Skeletal muscle tissue (tissue), 4 donors: ENCODE measurements around the gene XRN1. TPM values are rescaled to one million over a fixed set of nuclear protein-coding genes. Genes with fewer than 3 reads are reported as not detected.

Experiments used
- H3K27ac ChIP-seq: one replicate; pipeline ENCODE4 v1.7.0; 2013; ENCODE audit warnings: mild to moderate bottlenecking, low read depth, low read length, inconsistent platforms
- H3K27me3 ChIP-seq, 3 donors: one replicate each; pipeline ENCODE4 v1.7.0; 2013; ENCODE audit warnings: low read length in 3 of 3; ENCODE audit not compliant: control insufficient read depth in 3 of 3, insufficient read depth in 3 of 3
- H3K36me3 ChIP-seq, 3 donors: one replicate each; pipeline ENCODE4 v1.7.0; 2013; ENCODE audit warnings: low read length in 3 of 3; ENCODE audit not compliant: control insufficient read depth in 3 of 3, insufficient read depth in 3 of 3
- H3K4me1 ChIP-seq, 3 donors: one replicate each; pipeline ENCODE4 v1.7.0; 2013; ENCODE audit warnings: low read length in 3 of 3, mild to moderate bottlenecking in 3 of 3; ENCODE audit not compliant: control insufficient read depth in 3 of 3, insufficient read depth in 3 of 3
- H3K4me3 ChIP-seq, 3 donors: one replicate each; pipeline ENCODE4 v1.7.0; 2013; ENCODE audit warnings: low read length in 3 of 3
- H3K9ac ChIP-seq, 3 donors: one replicate each; pipeline ENCODE4 v1.7.0; 2013; ENCODE audit warnings: low read length in 3 of 3, mild to moderate bottlenecking in 3 of 3, moderate library complexity in 2 of 3, low read depth in 1 of 3
- H3K9me3 ChIP-seq, 3 donors: one replicate each; pipeline ENCODE4 v1.7.0; 2013; ENCODE audit warnings: low read length in 3 of 3; ENCODE audit not compliant: control insufficient read depth in 3 of 3
- total RNA-seq: library from RNA; depleted of rRNA; stranded (reverse); fragments of >200 nt; gene quantifications from one replicate; pipeline ENCODE4 v1.2.3, GENCODE V29; 2014
- donor health status: Osteomylitis.

XRN1 gene, protein sequence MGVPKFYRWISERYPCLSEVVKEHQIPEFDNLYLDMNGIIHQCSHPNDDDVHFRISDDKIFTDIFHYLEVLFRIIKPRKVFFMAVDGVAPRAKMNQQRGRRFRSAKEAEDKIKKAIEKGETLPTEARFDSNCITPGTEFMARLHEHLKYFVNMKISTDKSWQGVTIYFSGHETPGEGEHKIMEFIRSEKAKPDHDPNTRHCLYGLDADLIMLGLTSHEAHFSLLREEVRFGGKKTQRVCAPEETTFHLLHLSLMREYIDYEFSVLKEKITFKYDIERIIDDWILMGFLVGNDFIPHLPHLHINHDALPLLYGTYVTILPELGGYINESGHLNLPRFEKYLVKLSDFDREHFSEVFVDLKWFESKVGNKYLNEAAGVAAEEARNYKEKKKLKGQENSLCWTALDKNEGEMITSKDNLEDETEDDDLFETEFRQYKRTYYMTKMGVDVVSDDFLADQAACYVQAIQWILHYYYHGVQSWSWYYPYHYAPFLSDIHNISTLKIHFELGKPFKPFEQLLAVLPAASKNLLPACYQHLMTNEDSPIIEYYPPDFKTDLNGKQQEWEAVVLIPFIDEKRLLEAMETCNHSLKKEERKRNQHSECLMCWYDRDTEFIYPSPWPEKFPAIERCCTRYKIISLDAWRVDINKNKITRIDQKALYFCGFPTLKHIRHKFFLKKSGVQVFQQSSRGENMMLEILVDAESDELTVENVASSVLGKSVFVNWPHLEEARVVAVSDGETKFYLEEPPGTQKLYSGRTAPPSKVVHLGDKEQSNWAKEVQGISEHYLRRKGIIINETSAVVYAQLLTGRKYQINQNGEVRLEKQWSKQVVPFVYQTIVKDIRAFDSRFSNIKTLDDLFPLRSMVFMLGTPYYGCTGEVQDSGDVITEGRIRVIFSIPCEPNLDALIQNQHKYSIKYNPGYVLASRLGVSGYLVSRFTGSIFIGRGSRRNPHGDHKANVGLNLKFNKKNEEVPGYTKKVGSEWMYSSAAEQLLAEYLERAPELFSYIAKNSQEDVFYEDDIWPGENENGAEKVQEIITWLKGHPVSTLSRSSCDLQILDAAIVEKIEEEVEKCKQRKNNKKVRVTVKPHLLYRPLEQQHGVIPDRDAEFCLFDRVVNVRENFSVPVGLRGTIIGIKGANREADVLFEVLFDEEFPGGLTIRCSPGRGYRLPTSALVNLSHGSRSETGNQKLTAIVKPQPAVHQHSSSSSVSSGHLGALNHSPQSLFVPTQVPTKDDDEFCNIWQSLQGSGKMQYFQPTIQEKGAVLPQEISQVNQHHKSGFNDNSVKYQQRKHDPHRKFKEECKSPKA (N-terminal part only)
- 37.6 TPM for total RNA-seq

GRCh38 chr3:142447852-142448823, at the start of gene XRN1:
Gene XRN1 (minus strand): TSS chr3:142448037. CDS start chr3:142447944, 93 bp downstream.
- Histone ChIP-seq H3K9ac (peak within 1 kb of the TSS; percentile 100), H3K9me3 (no peaks in the 10 kb centered on the region), H3K27me3 (no peaks in the 10 kb centered on the region), H3K4me3 (peak within 1 kb of the TSS; percentile 99), H3K27ac (peak within 1 kb of the TSS; percentile 99), H3K36me3 (peaks cover 0 to 9% (median 3%) of the 10 kb centered on the region in 3 donors), H3K4me1 (peaks cover 12 to 23% (median 17%) of the 10 kb centered on the region in 3 donors)

- H3K36me3 ChIP-seq = peaks cover 4 to 40% (median 15%) of the 10 kb centered on the region in 3 donors
- no peak overlapping the region for H3K4me3 ChIP-seq
- H3K27me3 ChIP-seq = no peaks in the 10 kb centered on the region
- no peak overlapping the region for H3K9ac ChIP-seq
- H3K27ac ChIP-seq = no peak overlapping the region
- no peaks in the 10 kb centered on the region for H3K4me1 ChIP-seq
- H3K9me3 ChIP-seq = no peaks in the 10 kb centered on the region
Observed at GRCh38 chr3:142495103-142495502, 47.3 kb upstream of the XRN1 start.

DNA sequence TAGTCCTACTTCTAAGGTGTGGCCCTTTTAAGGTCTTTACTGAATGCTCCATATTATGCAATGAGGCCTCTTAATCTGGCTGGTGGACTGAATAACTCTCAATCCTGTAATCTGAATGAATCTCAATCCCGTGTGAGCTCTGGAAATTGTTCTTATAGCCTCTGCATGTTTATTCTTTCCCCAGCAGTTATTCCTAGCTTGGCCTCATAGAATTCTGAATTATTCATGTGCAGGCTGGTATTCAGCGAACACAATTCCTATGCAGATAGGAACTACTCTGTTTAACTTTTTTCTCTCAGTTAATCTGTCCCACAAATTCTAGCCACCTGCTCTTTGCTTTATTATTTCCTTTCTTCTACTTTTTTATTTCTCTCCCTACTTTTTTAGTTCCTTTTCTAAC, 44.3 kb upstream of the XRN1 start:
- Histone ChIP-seq H3K9me3 (no peaks in the 10 kb centered on the region), H3K27me3 (no peaks in the 10 kb centered on the region), H3K36me3 (peaks cover 0 to 37% (median 26%) of the 10 kb centered on the region in 3 donors), H3K9ac (no peak overlapping the region), H3K27ac (no peak overlapping the region), H3K4me1 (no peaks in the 10 kb centered on the region), H3K4me3 (no peak overlapping the region)

- H3K4me1 ChIP-seq = no peaks in the 10 kb centered on the region
- H3K9ac ChIP-seq = no peak overlapping the region
- no peak overlapping the region for H3K4me3 ChIP-seq
- no peaks in the 10 kb centered on the region for H3K9me3 ChIP-seq
- no peaks in the 10 kb centered on the region for H3K27me3 ChIP-seq
- peaks cover 0 to 43% (median 36%) of the 10 kb centered on the region in 3 donors for H3K36me3 ChIP-seq
- no peak overlapping the region for H3K27ac ChIP-seq
Observed at GRCh38 chr3:142489572-142490323, 41.9 kb upstream of the XRN1 start.

DNA sequence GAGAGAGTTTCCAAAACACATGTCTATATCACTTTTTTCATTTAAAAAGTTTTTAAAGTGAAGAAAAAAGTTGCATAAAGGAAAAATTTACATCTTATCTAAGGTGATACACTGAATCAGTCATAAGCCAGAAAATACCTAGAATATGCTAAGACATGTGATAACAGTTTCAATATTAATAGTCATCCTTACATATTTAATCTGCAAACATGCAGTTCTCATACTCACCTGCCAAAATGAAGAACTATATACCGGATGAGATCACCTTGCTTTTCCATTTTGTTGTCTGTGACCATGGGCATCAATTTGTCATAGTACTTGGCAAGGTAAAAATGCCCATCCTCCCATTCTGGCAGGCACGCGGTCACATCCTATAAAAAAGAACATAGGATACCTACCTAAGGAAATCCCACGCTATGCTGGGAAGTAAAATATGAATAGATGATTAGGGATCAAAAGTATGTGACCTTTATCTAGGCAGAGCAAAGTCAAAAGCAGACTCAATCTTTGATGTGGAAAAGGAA, 37.1 kb upstream of the XRN1 start:
- no peak overlapping the region for H3K9ac ChIP-seq
- H3K27me3 ChIP-seq = no peaks in the 10 kb centered on the region
- H3K9me3 ChIP-seq = peaks cover 0 to 3% (median 0%) of the 10 kb centered on the region in 3 donors
- peaks cover 15 to 42% (median 36%) of the 10 kb centered on the region in 3 donors for H3K36me3 ChIP-seq
- H3K27ac ChIP-seq = no peak overlapping the region
- H3K4me3 ChIP-seq = no peak overlapping the region
- H3K4me1 ChIP-seq = no peaks in the 10 kb centered on the region

- Histone ChIP-seq H3K36me3 (peaks cover 15 to 32% (median 26%) of the 10 kb centered on the region in 3 donors), H3K9me3 (peaks cover 0 to 3% (median 0%) of the 10 kb centered on the region in 3 donors), H3K27ac (no peak overlapping the region), H3K27me3 (no peaks in the 10 kb centered on the region), H3K4me3 (no peak overlapping the region), H3K4me1 (no peaks in the 10 kb centered on the region), H3K9ac (no peak overlapping the region)
Observed at GRCh38 chr3:142481196-142481595, 33.4 kb upstream of the XRN1 start.

DNA sequence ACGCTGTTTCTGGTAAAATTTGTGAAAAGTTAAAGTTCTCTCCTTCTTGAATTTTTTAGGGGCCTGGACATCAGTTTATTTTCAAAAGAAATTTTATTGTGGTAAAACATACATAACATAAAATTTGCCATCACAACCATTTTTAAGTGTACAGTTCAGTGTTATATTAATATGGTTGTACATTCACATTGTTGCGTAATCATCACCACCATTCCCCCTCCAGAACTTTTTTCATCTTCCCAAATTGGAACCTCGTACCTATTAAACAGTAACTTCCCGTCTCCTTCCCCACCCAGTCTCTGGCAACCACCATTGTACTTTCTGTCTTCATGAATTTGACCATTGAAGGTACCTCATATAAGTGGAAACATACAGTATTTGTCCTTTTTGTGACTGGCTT, 23.0 kb upstream of the XRN1 start:
- Histone ChIP-seq H3K27me3 (no peaks in the 10 kb centered on the region), H3K27ac (no peak overlapping the region), H3K36me3 (no peaks in the 10 kb centered on the region), H3K4me3 (no peak overlapping the region), H3K9me3 (no peaks in the 10 kb centered on the region), H3K9ac (no peak overlapping the region), H3K4me1 (no peaks in the 10 kb centered on the region)

GRCh38 chr3:142468456-142468855, 20.6 kb upstream of the XRN1 start:
- Histone ChIP-seq H3K9ac (no peak overlapping the region), H3K27ac (no peak overlapping the region), H3K9me3 (no peaks in the 10 kb centered on the region), H3K4me1 (no peaks in the 10 kb centered on the region), H3K36me3 (peaks cover 0 to 5% (median 0%) of the 10 kb centered on the region in 3 donors), H3K4me3 (no peak overlapping the region), H3K27me3 (no peaks in the 10 kb centered on the region)
